HG02970 (cell line): ENCODE data around the gene C16orf95.
"Not testable (repeated sequence)": the region's sequence is repeated elsewhere in the genome, so short reads cannot be mapped to it uniquely, and the experiment has no call there.

Experiments used
- ATAC-seq: cut with Tn5 transposase; IDR thresholded peaks from one replicate; pipeline ENCODE4 v1.9.1; 2021; ENCODE audit warnings: mild to moderate bottlenecking, moderate library complexity, moderate number of reproducible peaks; ENCODE audit not compliant: unreplicated experiment, low FRiP score

The C16orf95 gene

GRCh38 chr16:87316923-87317749 lies at the start of gene C16orf95:
Gene C16orf95 (minus strand): TSS chr16:87317392. CDS start chr16:87317242, 150 bp downstream.
- peak; percentile 91 for ATAC-seq

DNA sequence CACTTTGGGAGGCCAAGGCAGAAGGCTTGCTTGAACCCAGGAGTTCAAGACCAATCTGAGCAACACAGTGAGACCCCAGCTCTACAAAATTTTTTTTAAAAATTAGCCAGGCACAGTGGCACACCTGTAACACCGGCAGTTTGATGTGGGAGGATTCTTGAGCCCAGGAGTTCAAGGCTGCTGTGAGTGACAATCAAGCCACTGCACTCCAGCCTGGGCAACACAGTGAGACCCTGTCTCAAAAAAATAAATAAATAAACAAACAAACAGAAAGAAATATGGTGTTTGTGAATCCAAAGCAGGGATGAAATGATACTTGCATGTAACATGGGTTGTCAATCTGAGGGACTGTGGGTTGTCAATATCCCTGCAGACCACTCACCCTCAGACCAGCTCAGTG lies 49.7 kb upstream of the C16orf95 start:
- ATAC-seq = no peak

DNA sequence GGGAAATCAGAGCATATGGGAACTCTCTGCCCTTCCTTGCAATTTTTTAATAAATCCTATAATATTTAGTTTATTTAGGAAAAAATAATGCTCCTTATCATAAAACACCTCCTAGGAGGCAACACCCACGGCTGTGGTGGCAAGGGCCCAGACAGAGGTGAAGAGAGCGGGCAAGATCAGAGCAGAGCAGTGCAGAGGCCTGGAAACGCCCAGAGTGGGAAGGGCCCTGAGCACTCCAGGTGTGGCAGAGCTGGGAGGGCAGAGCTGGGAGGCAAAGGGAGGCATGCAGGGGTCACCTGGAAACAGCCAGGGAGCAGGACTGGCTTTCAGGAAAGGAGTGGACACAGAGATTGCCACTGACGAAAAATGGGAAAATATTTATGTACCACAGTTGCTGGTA lies 49.1 kb upstream of the C16orf95 start:
- ATAC-seq = no peak

GRCh38 chr16:87365021-87365713 lies 48.0 kb upstream of the C16orf95 start:
- ATAC-seq = no peak

- no peak for ATAC-seq
Observed at GRCh38 chr16:87363771-87364455, 46.7 kb upstream of the C16orf95 start.

DNA sequence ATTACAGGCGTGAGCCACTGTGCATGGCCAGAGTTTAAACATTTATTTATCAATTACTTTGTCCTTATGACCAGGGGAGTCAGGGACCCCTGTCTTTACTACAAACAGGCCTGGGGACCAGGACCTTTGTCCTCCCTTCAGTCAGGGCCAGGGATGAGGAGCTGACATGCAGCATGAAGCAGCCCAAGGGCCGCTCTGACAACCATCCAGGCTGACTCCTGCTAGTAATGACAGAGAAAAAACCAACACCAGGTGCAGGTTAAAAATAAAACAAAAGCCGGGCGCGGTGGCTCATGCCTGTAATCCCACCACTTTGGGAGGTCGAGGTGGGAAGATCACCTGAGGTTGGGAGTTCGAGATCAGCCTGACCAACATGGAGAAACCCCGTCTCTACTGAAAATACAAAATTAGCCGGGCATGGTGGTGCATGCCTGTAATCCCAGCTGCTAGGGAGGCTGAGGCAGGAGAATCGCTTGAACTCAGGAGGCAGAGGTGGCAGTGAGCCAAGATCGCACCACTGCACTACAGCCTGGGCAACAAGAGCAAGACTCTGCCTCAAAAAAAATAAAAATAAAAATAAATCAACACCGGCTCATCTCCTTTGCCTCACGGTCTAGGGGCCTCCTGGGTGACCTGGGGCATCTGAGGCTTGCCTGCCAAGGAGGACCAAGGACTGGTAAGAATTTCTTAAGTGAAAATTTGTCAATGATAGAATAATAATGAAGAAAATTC lies 45.8 kb upstream of the C16orf95 start:
- not testable (repeated sequence) for ATAC-seq

DNA sequence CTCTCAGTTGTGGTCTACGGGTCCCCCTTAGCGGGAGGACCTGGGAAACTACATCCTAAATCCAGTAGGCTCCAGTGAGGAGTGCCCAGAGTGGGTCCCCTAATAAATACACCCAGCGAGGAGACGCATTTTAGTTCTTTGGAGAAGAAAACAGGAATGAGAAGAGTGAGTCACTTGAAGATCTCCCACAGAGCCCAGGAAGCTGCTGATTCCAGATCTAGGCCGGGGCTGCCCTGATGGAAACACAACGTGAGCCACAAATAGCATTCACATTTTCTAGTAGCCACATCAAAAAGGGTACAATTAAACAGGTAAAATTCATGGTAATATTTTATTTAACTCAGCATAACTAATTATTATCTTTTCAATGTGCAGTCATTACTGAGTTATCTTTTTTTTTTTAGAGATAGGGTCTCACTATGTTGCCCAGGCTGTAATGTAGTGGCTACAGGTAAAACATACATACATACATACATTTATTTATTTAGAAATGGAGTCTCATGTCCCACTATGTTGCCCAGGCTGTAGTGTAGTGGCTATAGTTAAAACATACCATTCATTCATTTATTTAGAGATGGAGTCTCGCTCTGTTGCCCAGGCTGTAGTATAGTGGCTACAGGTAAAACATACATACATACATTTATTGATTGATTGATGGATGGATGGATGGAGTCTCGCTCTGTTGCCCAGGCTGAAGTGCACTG lies 44.9 kb upstream of the C16orf95 start:
- ATAC-seq = no peak

GRCh38 chr16:87360862-87361610 lies 43.8 kb upstream of the C16orf95 start:
- ATAC-seq = no peak

GRCh38 chr16:87359121-87359520 lies 41.9 kb upstream of the C16orf95 start:
- ATAC-seq = no peak

DNA sequence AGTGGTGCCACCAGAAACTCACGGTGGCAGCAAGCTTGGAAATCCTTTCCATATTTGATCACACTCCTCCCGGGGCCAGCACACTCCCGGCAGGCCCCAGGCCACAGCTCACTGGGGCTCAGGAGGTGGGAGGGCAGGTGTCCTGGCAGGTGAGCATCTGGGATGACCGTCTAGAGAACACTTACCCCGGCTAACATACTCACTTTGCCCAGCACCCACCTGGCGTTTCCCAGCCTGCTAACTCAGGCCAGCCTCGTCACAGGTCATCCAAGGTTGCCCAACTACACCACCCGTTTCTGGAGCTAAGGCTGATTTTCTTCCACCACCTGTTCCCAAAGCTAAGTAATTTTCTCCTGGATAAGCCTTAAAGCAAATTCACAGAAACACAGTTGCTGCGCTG lies 41.5 kb upstream of the C16orf95 start:
- ATAC-seq = no peak

DNA sequence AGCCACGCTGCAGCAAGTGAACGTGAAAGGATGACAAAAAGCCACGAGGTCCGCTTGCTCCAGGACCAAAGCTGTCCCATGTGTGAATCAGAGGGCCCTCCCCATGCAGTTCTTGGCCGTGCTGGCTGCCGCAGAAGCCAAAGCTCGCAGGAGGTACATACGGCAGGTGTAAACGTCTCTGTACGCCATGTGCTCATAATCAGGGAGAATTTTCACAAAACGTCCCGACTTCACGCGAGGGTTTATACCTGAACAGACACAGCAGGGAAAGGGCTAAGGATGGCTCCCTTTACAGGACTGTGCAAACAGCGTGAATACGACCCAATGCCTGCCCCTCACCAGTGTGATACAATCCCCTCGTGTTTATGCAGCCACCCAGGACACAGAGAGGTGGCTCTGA lies 41.1 kb upstream of the C16orf95 start:
- no peak for ATAC-seq

DNA sequence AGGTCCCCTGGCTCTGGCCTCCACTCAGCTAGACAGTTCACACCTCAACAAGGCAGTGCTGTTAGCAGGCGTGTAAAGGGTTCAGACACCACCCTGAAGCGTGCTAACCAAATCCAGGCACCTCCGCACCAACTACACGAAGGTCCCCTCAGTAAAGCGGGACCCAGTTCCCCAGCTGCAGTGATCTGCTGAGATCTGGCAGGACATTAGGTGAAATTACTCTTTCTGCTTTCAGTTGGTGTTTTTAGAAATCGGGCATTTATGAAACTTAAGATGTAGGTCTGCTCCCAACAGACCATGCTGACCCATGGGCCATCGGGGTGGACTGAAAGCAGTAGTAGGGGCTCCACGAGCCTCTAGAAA lies 39.3 kb upstream of the C16orf95 start:
- no peak for ATAC-seq

DNA sequence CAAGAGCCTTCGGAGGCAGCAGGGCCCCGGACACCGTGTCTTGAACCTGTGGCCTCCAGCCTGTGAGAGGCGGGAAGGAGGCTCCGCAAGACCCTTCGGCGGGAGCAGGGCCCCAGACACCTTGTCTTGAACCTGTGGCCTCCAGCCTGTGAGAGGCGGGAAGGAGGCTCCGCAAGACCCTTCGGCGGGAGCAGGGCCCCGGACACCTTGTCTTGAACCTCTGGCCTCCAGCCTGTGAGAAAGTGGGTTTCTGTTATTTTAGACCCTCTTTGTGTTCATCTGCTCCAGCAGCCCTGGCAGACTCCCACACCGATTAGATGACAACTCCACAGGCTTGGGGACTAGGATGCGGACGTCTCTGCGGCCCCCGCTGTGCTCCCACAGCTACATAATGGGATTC lies 36.4 kb upstream of the C16orf95 start:
- ATAC-seq = no peak

- ATAC-seq = no peak
Observed at GRCh38 chr16:87352818-87353217, 35.6 kb upstream of the C16orf95 start.

DNA sequence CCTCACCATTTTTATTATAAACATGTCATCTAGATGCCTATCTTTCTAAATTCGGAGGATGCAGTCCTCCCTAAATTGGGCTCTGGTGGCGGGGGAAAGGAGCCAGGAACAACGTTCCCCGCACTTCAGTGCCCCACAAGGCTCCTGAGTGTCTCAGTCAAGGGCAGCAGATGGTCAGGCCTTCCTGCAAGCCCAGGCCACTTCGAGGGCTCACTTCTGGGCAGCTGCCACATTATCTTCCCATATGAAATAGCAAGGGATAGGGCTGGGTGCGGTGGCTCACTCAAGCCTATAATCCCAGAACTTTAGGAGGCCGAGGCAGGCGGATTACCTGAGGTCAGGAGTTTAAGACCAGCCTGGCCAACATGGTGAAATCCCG lies 34.1 kb upstream of the C16orf95 start:
- no peak for ATAC-seq

DNA sequence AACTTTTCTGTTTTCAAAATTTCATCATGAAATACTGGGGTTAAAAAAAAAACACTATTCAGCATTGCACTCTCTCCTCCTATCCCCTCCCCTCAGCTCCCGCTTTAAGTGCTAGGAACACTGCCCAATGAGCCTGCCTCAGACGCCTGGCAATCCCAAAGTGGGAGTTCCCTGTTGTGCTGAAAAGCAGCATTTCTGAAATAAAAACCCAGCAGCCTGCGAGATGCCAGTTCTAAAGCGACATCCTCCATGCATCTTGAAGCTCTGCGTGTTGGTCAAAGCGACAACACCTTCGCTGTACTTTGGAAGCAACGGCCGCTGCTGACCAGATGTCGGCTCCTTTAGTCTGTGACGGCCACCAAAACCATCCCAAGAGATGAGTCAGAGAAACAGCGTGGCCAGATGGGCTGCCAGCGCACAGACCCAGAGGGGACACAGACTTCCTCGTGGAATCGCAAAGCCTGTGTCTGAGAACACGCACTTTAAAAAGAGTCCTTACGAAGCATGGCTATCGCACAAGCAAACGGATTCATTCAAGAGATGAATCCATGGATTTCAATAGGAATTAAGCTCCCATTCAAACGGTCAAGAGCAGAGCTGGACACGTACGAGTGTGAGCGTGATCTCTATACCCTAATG lies 33.6 kb upstream of the C16orf95 start:
- ATAC-seq = no peak

DNA sequence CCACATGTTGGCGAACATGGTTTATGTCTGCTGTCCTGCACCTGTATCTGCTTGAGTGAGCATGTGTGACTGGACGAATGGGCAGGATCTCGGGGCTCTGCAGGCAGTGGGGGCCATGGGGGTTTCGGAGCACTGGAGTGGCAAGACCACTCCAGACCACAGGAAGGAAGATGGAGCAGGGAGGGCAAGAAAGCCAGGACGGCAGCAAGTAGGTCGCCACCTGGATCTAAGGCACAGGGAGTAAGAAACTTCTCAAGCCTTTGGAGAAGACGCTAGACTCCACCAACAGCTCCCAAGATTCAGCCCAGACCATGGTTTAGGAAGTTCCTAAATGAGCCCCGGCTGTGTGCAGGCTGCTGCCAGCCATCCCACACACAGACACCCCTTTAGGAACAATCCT lies 32.8 kb upstream of the C16orf95 start:
- ATAC-seq = no peak

GRCh38 chr16:87348616-87349157 lies 31.5 kb upstream of the C16orf95 start:
- no peak for ATAC-seq
